ENCODE data around the gene SLC16A5. TPM values are rescaled to one million over a fixed set of nuclear protein-coding genes. Genes with fewer than 3 reads are reported as not detected.
"Not testable (repeated sequence)": the region's sequence is repeated elsewhere in the genome, so short reads cannot be mapped to it uniquely, and the experiment has no call there.

SLC16A5 gene
- total and polyA plus RNA-seq, 12 donors, result 0.77 to 3.9 (median 1.7) TPM

DNA sequence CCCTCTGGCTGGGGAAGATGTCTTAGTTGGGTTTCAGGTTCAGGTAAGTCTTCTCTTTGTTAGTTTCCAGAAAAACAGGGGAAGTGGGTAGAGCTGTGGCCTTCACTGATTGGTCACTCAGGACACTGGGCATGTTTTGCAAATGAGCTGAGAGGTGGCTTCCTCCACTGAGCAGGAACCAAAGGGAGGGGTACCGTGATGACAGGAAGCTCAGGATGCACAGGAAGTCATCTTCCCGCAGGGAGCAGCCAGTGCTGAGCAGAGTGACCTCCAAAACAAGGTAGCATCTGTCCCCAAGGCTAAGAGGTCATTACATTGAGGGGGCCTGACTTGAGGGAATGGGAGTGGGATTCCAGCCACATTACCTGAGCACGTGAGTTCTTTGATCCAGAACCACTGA lies 38.2 kb downstream of the SLC16A5 start:
- Histone ChIP-seq H3K9me3 (replicated peaks in 1 of 3) (no peaks in the 10 kb centered on the region), H3K4me3 (no peak overlapping the region), H3K36me3 (replicated peaks in 1 of 2) (peaks cover 0 to 8% of the 10 kb centered on the region in 2 donors), H3K27ac (no peak overlapping the region), H3K4me1 (replicated peaks in 1 of 2) (peaks cover 11 to 19% of the 10 kb centered on the region in 2 donors), H3K27me3 (no peaks in the 10 kb centered on the region)
- no peak for DNase-seq
- no peak for TF ChIP-seq POLR2A (IDR thresholded peaks at IDR 0.05)
- TF ChIP-seq, protein P1, sequence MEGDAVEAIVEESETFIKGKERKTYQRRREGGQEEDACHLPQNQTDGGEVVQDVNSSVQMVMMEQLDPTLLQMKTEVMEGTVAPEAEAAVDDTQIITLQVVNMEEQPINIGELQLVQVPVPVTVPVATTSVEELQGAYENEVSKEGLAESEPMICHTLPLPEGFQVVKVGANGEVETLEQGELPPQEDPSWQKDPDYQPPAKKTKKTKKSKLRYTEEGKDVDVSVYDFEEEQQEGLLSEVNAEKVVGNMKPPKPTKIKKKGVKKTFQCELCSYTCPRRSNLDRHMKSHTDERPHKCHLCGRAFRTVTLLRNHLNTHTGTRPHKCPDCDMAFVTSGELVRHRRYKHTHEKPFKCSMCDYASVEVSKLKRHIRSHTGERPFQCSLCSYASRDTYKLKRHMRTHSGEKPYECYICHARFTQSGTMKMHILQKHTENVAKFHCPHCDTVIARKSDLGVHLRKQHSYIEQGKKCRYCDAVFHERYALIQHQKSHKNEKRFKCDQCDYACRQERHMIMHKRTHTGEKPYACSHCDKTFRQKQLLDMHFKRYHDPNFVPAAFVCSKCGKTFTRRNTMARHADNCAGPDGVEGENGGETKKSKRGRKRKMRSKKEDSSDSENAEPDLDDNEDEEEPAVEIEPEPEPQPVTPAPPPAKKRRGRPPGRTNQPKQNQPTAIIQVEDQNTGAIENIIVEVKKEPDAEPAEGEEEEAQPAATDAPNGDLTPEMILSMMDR (IDR thresholded peaks at IDR 0.05), result no peak
- WGBS, 4 donors, result 55 to 71% (median 57%) methylated on average over 3 of the region's 3 CpGs
- intact Hi-C loops (cut with DNase I), result loop anchor here in 1 of 2 donors (10.0 kb wide), 1 partner anchor 49 kb away; no protein-coding TSS in a partner anchor

GRCh38 chr17:75126954-75127353 lies 39.2 kb downstream of the SLC16A5 start:
- Histone ChIP-seq H3K4me3 (no peak overlapping the region), H3K27ac (no peak overlapping the region), H3K27me3 (no peaks in the 10 kb centered on the region), H3K4me1 (replicated peaks in 1 of 2) (peaks cover 13 to 21% of the 10 kb centered on the region in 2 donors), H3K36me3 (replicated peaks in 1 of 2) (peaks cover 0 to 8% of the 10 kb centered on the region in 2 donors), H3K9me3 (replicated peaks in 1 of 3) (no peaks in the 10 kb centered on the region)
- intact Hi-C loops (cut with DNase I), result loop anchor here in 1 of 2 donors (10.0 kb wide), 1 partner anchor 48 kb away; no protein-coding TSS in a partner anchor
- DNase-seq, result no peak
- no peak for TF ChIP-seq POLR2A (IDR thresholded peaks at IDR 0.05)
- TF ChIP-seq, protein P1 (IDR thresholded peaks at IDR 0.05), result no peak
- 85 to 94% (median 93%) methylated on average over 8 of the region's 8 CpGs for WGBS, 4 donors

- WGBS, 4 donors, result 88 to 90% (median 89%) methylated on average over 5 of the region's 5 CpGs
- not testable (repeated sequence) for DNase-seq
Measured at GRCh38 chr17:75127936-75128335, 40.2 kb downstream of the SLC16A5 start.

DNA sequence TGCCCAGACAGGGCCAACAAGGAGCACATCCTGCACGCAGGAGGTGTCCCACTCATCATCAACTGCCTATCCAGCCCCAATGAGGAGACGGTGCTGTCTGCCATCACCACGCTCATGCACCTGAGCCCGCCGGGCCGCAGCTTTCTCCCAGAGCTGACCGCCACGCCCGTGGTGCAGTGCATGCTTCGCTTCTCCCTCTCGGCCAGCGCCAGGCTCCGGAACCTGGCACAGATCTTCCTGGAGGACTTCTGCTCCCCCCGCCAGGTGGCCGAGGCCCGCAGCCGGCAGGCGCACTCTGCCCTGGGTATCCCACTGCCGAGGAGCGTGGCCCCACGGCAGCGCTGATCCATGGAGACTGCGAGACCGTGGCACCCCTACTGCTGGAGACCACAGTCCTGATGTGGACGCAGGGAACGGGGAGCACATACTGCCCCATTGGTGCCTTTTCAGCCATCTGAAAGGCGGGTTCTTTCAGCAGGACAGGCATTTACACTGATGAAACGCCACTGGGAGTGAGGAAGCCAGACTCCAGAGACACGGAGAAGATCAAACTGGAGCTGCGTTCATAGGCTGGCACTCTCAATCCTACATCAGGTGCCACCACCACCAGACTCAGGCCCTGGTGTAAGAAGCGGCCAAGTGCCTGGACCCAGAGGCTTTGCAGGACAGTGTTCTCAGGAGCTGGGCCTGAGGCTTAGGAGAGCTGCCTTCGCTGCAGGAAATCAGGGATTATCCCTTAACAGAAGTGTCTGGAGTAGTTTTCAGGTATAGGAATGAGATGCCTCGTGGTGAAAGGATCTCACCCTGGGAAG lies 41.1 kb downstream of the SLC16A5 start:
- intact Hi-C loops (cut with DNase I), result loop anchor here in 1 of 2 donors (10.0 kb wide), 1 partner anchor 46 kb away; no protein-coding TSS in a partner anchor
- peaks cover 0 to 8% of the 10 kb centered on the region in 2 donors for H3K36me3 ChIP-seq (replicated peaks in 1 of 2)
- no peak for DNase-seq
- 89 to 95% (median 93%) methylated on average over 11 to 33 of the region's 33 CpGs for WGBS, 4 donors
- H3K4me1 ChIP-seq (replicated peaks in 1 of 2), result peaks cover 16 to 25% of the 10 kb centered on the region in 2 donors
- no peak overlapping the region for H3K4me3 ChIP-seq
- no peak overlapping the region for H3K27ac ChIP-seq
- TF ChIP-seq, protein P1 (IDR thresholded peaks at IDR 0.05), result no peak
- H3K9me3 ChIP-seq (replicated peaks in 1 of 3), result no peaks in the 10 kb centered on the region
- H3K27me3 ChIP-seq, result no peaks in the 10 kb centered on the region

More at GRCh38 chr17:75127936-75128335, 40.2 kb downstream of the SLC16A5 start:
- H3K9me3 ChIP-seq (replicated peaks in 1 of 3); H3K27ac ChIP-seq; H3K36me3 ChIP-seq (replicated peaks in 1 of 2); H3K27me3 ChIP-seq; H3K4me3 ChIP-seq: not testable (repeated sequence)
- peaks cover 16 to 26% of the 10 kb centered on the region in 2 donors for H3K4me1 ChIP-seq (replicated peaks in 1 of 2)
- intact Hi-C loops (cut with DNase I), result loop anchor here in 1 of 2 donors (10.0 kb wide), 1 partner anchor 47 kb away; no protein-coding TSS in a partner anchor
